Measurements from ENCODE around the gene TGM2.

The TGM2 gene

DNA sequence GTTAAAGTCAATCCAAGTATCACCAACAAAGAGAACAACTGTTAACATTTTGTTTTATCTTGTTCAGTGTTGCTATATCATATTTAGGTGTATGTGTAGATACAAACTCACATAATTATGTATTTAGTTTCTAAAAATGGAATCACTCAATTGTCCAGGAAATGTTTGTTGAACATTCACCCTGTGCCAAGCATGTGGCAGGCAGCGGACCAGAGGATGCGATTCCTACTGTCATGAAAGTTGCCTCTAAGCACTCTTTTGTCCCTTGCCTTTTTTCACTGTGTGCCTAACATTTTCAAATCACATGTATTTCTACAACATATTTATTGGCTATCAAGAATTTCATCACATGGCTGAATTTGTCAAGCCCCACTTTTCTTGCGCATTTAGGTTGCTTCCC, 16.9 kb upstream of the TGM2 start:
- H2BK5ac ChIP-seq (ENCODE audit: low read length), result no peak overlapping the region
- WGBS (ENCODE audit: extremely low coverage, insufficient coverage, low lambda C conversion rate), result no CpG with 5 or more reads among the region's 3 CpGs
- H4K8ac ChIP-seq (ENCODE audit: low read depth, low read length), result no peak overlapping the region
- H3K18ac ChIP-seq (ENCODE audit: low read length), result no peak overlapping the region
- no peak for DNase-seq
- H2BK15ac ChIP-seq (replicated peaks; ENCODE audit: low read depth), result no peak overlapping the region
- H3K4me1 ChIP-seq (ENCODE audit: control insufficient read depth, low read depth, low read length), result no peaks in the 10 kb centered on the region
- no peak overlapping the region for H3K4me3 ChIP-seq (ENCODE audit: low read length)
- no peak overlapping the region for H3K4me2 ChIP-seq (ENCODE audit: low read length)
- H3K56ac ChIP-seq (ENCODE audit: low read length), result no peak overlapping the region
- no peak overlapping the region for H3K27ac ChIP-seq (ENCODE audit: low read depth, low read length)
- H3K9ac ChIP-seq (ENCODE audit: low read length), result no peak overlapping the region
- no peak overlapping the region for H4K5ac ChIP-seq (ENCODE audit: low read length)
- no peaks in the 10 kb centered on the region for H3K27me3 ChIP-seq (ENCODE audit: insufficient read depth, low read length, poor library complexity)
- H3K23ac ChIP-seq (ENCODE audit: low read length), result no peak overlapping the region
- H2BK120ac ChIP-seq (ENCODE audit: low read depth, low read length), result no peak overlapping the region
- no peak overlapping the region for H2AK5ac ChIP-seq (ENCODE audit: low read length)
- no peak overlapping the region for H3K4ac ChIP-seq (ENCODE audit: low read depth, low read length)
- no peaks in the 10 kb centered on the region for H3K79me2 ChIP-seq (ENCODE audit: control insufficient read depth, insufficient read depth, low read length)
- H3K79me1 ChIP-seq (ENCODE audit: low read length), result no peaks in the 10 kb centered on the region
- no peaks in the 10 kb centered on the region for H3K36me3 ChIP-seq (ENCODE audit: control insufficient read depth, insufficient read depth, low read length)

- Histone ChIP-seq H2BK120ac (ENCODE audit: low read depth, low read length) (no peak overlapping the region), H3K36me3 (ENCODE audit: control insufficient read depth, insufficient read depth, low read length) (no peaks in the 10 kb centered on the region), H3K79me2 (ENCODE audit: control insufficient read depth, insufficient read depth, low read length) (no peaks in the 10 kb centered on the region), H3K4ac (ENCODE audit: low read depth, low read length) (no peak overlapping the region), H3K18ac (ENCODE audit: low read length) (no peak overlapping the region), H3K27me3 (ENCODE audit: insufficient read depth, low read length, poor library complexity) (no peaks in the 10 kb centered on the region), H2AK5ac (ENCODE audit: low read length) (no peak overlapping the region), H4K8ac (ENCODE audit: low read depth, low read length) (no peak overlapping the region), H3K9ac (ENCODE audit: low read length) (no peak overlapping the region), H3K4me2 (ENCODE audit: low read length) (no peak overlapping the region), H3K4me1 (ENCODE audit: control insufficient read depth, low read depth, low read length) (no peaks in the 10 kb centered on the region), H4K5ac (ENCODE audit: low read length) (no peak overlapping the region), H3K4me3 (ENCODE audit: low read length) (no peak overlapping the region), H3K56ac (ENCODE audit: low read length) (no peak overlapping the region), H3K23ac (ENCODE audit: low read length) (no peak overlapping the region), H3K27ac (ENCODE audit: low read depth, low read length) (no peak overlapping the region), H3K79me1 (ENCODE audit: low read length) (no peaks in the 10 kb centered on the region), H2BK15ac (replicated peaks; ENCODE audit: low read depth) (no peak overlapping the region), H2BK5ac (ENCODE audit: low read length) (no peak overlapping the region)
- no peak for DNase-seq
- no CpG with 5 or more reads among the region's 7 CpGs for WGBS (ENCODE audit: extremely low coverage, insufficient coverage, low lambda C conversion rate)
These were observed 16.2 kb upstream of the TGM2 start for GRCh38 chr20:38181207-38181801.

DNA sequence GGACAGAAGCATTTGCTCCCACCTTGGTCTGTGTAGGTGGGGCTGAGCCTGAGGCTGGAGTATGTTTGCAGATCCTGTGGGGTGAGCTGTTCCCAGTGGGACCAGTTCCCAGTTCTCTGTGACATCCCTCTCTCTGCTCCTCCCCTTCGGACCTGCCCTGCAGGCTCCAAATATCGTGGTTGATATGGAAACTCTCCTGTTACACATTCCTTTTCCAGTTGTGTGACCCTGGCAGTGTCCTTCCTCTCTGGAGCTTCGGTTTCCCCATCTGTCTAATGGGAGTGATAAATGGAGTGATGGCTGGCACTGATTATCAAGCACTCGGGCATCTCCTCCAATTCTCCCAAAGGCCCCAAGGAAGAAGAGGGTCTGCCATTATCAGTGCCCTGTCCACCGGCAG, 15.7 kb upstream of the TGM2 start:
- H3K4me3 ChIP-seq (ENCODE audit: low read length), result no peak overlapping the region
- H3K4me1 ChIP-seq (ENCODE audit: control insufficient read depth, low read depth, low read length), result no peaks in the 10 kb centered on the region
- H2BK5ac ChIP-seq (ENCODE audit: low read length), result no peak overlapping the region
- H3K79me1 ChIP-seq (ENCODE audit: low read length), result no peaks in the 10 kb centered on the region
- WGBS (ENCODE audit: extremely low coverage, insufficient coverage, low lambda C conversion rate), result no CpG with 5 or more reads among the region's 5 CpGs
- no peak overlapping the region for H2AK5ac ChIP-seq (ENCODE audit: low read length)
- H3K9ac ChIP-seq (ENCODE audit: low read length), result no peak overlapping the region
- H4K8ac ChIP-seq (ENCODE audit: low read depth, low read length), result no peak overlapping the region
- H3K4me2 ChIP-seq (ENCODE audit: low read length), result no peak overlapping the region
- no peak overlapping the region for H4K5ac ChIP-seq (ENCODE audit: low read length)
- no peak overlapping the region for H3K23ac ChIP-seq (ENCODE audit: low read length)
- DNase-seq, result no peak
- H2BK15ac ChIP-seq (replicated peaks; ENCODE audit: low read depth), result no peak overlapping the region
- H3K27me3 ChIP-seq (ENCODE audit: insufficient read depth, low read length, poor library complexity), result no peaks in the 10 kb centered on the region
- no peak overlapping the region for H2BK120ac ChIP-seq (ENCODE audit: low read depth, low read length)
- no peak overlapping the region for H3K56ac ChIP-seq (ENCODE audit: low read length)
- H3K36me3 ChIP-seq (ENCODE audit: control insufficient read depth, insufficient read depth, low read length), result no peaks in the 10 kb centered on the region
- H3K18ac ChIP-seq (ENCODE audit: low read length), result no peak overlapping the region
- no peak overlapping the region for H3K27ac ChIP-seq (ENCODE audit: low read depth, low read length)
- no peaks in the 10 kb centered on the region for H3K79me2 ChIP-seq (ENCODE audit: control insufficient read depth, insufficient read depth, low read length)
- H3K4ac ChIP-seq (ENCODE audit: low read depth, low read length), result no peak overlapping the region

GRCh38 chr20:38179846-38180245, 14.8 kb upstream of the TGM2 start:
- Histone ChIP-seq H3K79me1 (ENCODE audit: low read length) (no peaks in the 10 kb centered on the region), H2AK5ac (ENCODE audit: low read length) (no peak overlapping the region), H3K18ac (ENCODE audit: low read length) (no peak overlapping the region), H3K4me3 (ENCODE audit: low read length) (no peak overlapping the region), H3K4ac (ENCODE audit: low read depth, low read length) (no peak overlapping the region), H3K56ac (ENCODE audit: low read length) (no peak overlapping the region), H4K8ac (ENCODE audit: low read depth, low read length) (no peak overlapping the region), H4K5ac (ENCODE audit: low read length) (no peak overlapping the region), H3K4me2 (ENCODE audit: low read length) (no peak overlapping the region), H3K36me3 (ENCODE audit: control insufficient read depth, insufficient read depth, low read length) (no peaks in the 10 kb centered on the region), H3K27ac (ENCODE audit: low read depth, low read length) (no peak overlapping the region), H3K9ac (ENCODE audit: low read length) (no peak overlapping the region), H2BK120ac (ENCODE audit: low read depth, low read length) (no peak overlapping the region), H3K23ac (ENCODE audit: low read length) (no peak overlapping the region), H2BK15ac (replicated peaks; ENCODE audit: low read depth) (no peak overlapping the region), H3K27me3 (ENCODE audit: insufficient read depth, low read length, poor library complexity) (no peaks in the 10 kb centered on the region), H3K79me2 (ENCODE audit: control insufficient read depth, insufficient read depth, low read length) (no peaks in the 10 kb centered on the region), H3K4me1 (ENCODE audit: control insufficient read depth, low read depth, low read length) (no peaks in the 10 kb centered on the region), H2BK5ac (ENCODE audit: low read length) (no peak overlapping the region)
- no peak for DNase-seq
- WGBS (ENCODE audit: extremely low coverage, insufficient coverage, low lambda C conversion rate), result no CpG with 5 or more reads among the region's 6 CpGs

DNA sequence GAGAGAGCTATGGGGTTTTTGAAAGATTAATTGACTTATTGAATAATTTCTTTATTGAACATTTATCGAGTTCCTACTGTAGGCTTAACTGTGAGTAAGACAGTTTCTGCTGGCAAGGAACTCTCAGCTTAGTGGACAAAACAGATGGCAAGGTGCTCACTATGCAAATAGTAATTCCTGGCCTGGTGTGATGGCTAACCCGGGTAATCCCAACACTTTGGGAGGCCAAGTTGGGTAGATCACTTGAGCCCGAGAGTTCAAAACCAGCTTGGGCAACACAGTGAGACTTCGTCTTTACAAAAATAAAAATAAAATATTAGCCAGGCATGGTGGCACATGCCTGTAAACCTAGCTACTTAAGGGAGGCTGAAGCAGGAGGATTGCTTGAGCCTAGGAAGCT, 13.5 kb upstream of the TGM2 start:
- H3K4me2 ChIP-seq (ENCODE audit: low read length), result no peak overlapping the region
- no peak overlapping the region for H4K8ac ChIP-seq (ENCODE audit: low read depth, low read length)
- no peak overlapping the region for H3K4ac ChIP-seq (ENCODE audit: low read depth, low read length)
- H3K27me3 ChIP-seq (ENCODE audit: insufficient read depth, low read length, poor library complexity), result no peaks in the 10 kb centered on the region
- no peak overlapping the region for H3K9ac ChIP-seq (ENCODE audit: low read length)
- H3K4me3 ChIP-seq (ENCODE audit: low read length), result no peak overlapping the region
- no peak overlapping the region for H2BK15ac ChIP-seq (replicated peaks; ENCODE audit: low read depth)
- H3K27ac ChIP-seq (ENCODE audit: low read depth, low read length), result no peak overlapping the region
- H2BK5ac ChIP-seq (ENCODE audit: low read length), result no peak overlapping the region
- H3K36me3 ChIP-seq (ENCODE audit: control insufficient read depth, insufficient read depth, low read length), result no peaks in the 10 kb centered on the region
- H3K18ac ChIP-seq (ENCODE audit: low read length), result no peak overlapping the region
- WGBS (ENCODE audit: extremely low coverage, insufficient coverage, low lambda C conversion rate), result no CpG with 5 or more reads among the region's 4 CpGs
- no peak overlapping the region for H2AK5ac ChIP-seq (ENCODE audit: low read length)
- no peak for DNase-seq
- H2BK120ac ChIP-seq (ENCODE audit: low read depth, low read length), result no peak overlapping the region
- H3K4me1 ChIP-seq (ENCODE audit: control insufficient read depth, low read depth, low read length), result no peaks in the 10 kb centered on the region
- H4K5ac ChIP-seq (ENCODE audit: low read length), result no peak overlapping the region
- no peaks in the 10 kb centered on the region for H3K79me2 ChIP-seq (ENCODE audit: control insufficient read depth, insufficient read depth, low read length)
- no peaks in the 10 kb centered on the region for H3K79me1 ChIP-seq (ENCODE audit: low read length)
- H3K23ac ChIP-seq (ENCODE audit: low read length), result no peak overlapping the region
- no peak overlapping the region for H3K56ac ChIP-seq (ENCODE audit: low read length)

- Histone ChIP-seq H3K4me1 (ENCODE audit: control insufficient read depth, low read depth, low read length) (no peaks in the 10 kb centered on the region), H3K9ac (ENCODE audit: low read length) (no peak overlapping the region)
- WGBS (ENCODE audit: extremely low coverage, insufficient coverage, low lambda C conversion rate), result no CpG with 5 or more reads among the region's 8 CpGs
These were observed 13.0 kb upstream of the TGM2 start for GRCh38 chr20:38178065-38178491.

More at GRCh38 chr20:38178065-38178491, 13.0 kb upstream of the TGM2 start:
- Histone ChIP-seq H3K4ac (ENCODE audit: low read depth, low read length) (no peak overlapping the region), H4K8ac (ENCODE audit: low read depth, low read length) (no peak overlapping the region), H3K79me2 (ENCODE audit: control insufficient read depth, insufficient read depth, low read length) (no peaks in the 10 kb centered on the region), H2BK5ac (ENCODE audit: low read length) (no peak overlapping the region), H3K27me3 (ENCODE audit: insufficient read depth, low read length, poor library complexity) (no peaks in the 10 kb centered on the region), H3K56ac (ENCODE audit: low read length) (no peak overlapping the region), H3K18ac (ENCODE audit: low read length) (no peak overlapping the region), H4K5ac (ENCODE audit: low read length) (no peak overlapping the region), H2BK120ac (ENCODE audit: low read depth, low read length) (no peak overlapping the region), H3K4me3 (ENCODE audit: low read length) (no peak overlapping the region), H2AK5ac (ENCODE audit: low read length) (no peak overlapping the region), H3K27ac (ENCODE audit: low read depth, low read length) (no peak overlapping the region), H3K4me2 (ENCODE audit: low read length) (no peak overlapping the region), H3K36me3 (ENCODE audit: control insufficient read depth, insufficient read depth, low read length) (no peaks in the 10 kb centered on the region), H2BK15ac (replicated peaks; ENCODE audit: low read depth) (no peak overlapping the region), H3K23ac (ENCODE audit: low read length) (no peak overlapping the region), H3K79me1 (ENCODE audit: low read length) (no peaks in the 10 kb centered on the region)
- no peak for DNase-seq

Data from mesendoderm (in vitro differentiated cells).